HG03039 (cell line): ENCODE measurements around the gene ETFB.
"Not testable (repeated sequence)": the region's sequence is repeated elsewhere in the genome, so short reads cannot be mapped to it uniquely, and the experiment has no call there.

Source experiments
- ATAC-seq: cut with Tn5 transposase; IDR thresholded peaks from one replicate; pipeline ENCODE4 v1.9.1; 2021; ENCODE audit warnings: mild to moderate bottlenecking, moderate library complexity; ENCODE audit not compliant: unreplicated experiment

Gene ETFB

GRCh38 chr19:51365965-51366388 is at the start of gene ETFB:
TSS of gene ETFB (minus strand) at chr19:51366388. CDS start at chr19:51366326, 62 bp downstream.
- no peak for ATAC-seq

GRCh38 chr19:51415187-51415586 is 49.0 kb upstream of the ETFB start:
- no peak for ATAC-seq

- no peak for ATAC-seq
These were observed 45.0 kb upstream of the ETFB start for GRCh38 chr19:51410950-51411748.

GRCh38 chr19:51407511-51408131 is 41.4 kb upstream of the ETFB start:
- ATAC-seq: no peak

- ATAC-seq: no peak
These were observed 35.9 kb upstream of the ETFB start for GRCh38 chr19:51402117-51402516.

GRCh38 chr19:51399936-51400335 is 33.7 kb upstream of the ETFB start:
- not testable (repeated sequence) for ATAC-seq

GRCh38 chr19:51399231-51399630 is 33.0 kb upstream of the ETFB start:
- ATAC-seq: no peak

- no peak for ATAC-seq
These were observed 32.0 kb upstream of the ETFB start for GRCh38 chr19:51398096-51398704.

GRCh38 chr19:51397453-51397852 is 31.3 kb upstream of the ETFB start:
- ATAC-seq: not testable (repeated sequence)

- no peak for ATAC-seq
These were observed 30.0 kb upstream of the ETFB start for GRCh38 chr19:51396175-51396574.

- ATAC-seq: peak; percentile 70
These were observed 28.1 kb upstream of the ETFB start for GRCh38 chr19:51394050-51394836.

GRCh38 chr19:51392701-51393100 is 26.5 kb upstream of the ETFB start:
- ATAC-seq: no peak

- no peak for ATAC-seq
These were observed 25.0 kb upstream of the ETFB start for GRCh38 chr19:51391073-51391611.

GRCh38 chr19:51389143-51389542 is 23.0 kb upstream of the ETFB start:
- no peak for ATAC-seq

- ATAC-seq: no peak
These were observed 21.8 kb upstream of the ETFB start, which contains the start of gene LIM2 for GRCh38 chr19:51387924-51388389. TSS of gene LIM2 (minus strand) at chr19:51387974. CDS start at chr19:51387443, 531 bp downstream.

- ATAC-seq: no peak
These were observed 20.8 kb upstream of the ETFB start for GRCh38 chr19:51386882-51387520.

GRCh38 chr19:51382004-51382403 is 15.8 kb upstream of the ETFB start:
- ATAC-seq: no peak

GRCh38 chr19:51380379-51380778 is 14.2 kb upstream of the ETFB start:
- no peak for ATAC-seq

GRCh38 chr19:51377422-51377821 is 11.2 kb upstream of the ETFB start:
- ATAC-seq: no peak
